ENCODE measurements around the gene SHOX.

GRCh38 chrX:633985-634958 lies 3.7 kb downstream of the SHOX start:
- TF ChIP-seq CTCF (IDR thresholded peaks at IDR 0.05; ENCODE audit: low read length): no peak
- TF ChIP-seq EZH2phosphoT487 (IDR thresholded peaks at IDR 0.05; ENCODE audit: low read length): no peak
- no peak for TF ChIP-seq EZH2 (optimal IDR thresholded peaks at IDR 0.05; ENCODE audit: low read depth, low read length)

All from MM.1S (cell line).